HG03066 (cell line): ENCODE data around the gene SHFL.

Experiments used
- ATAC-seq: cut with Tn5 transposase; IDR thresholded peaks from one replicate; pipeline ENCODE4 v1.9.1; 2021; ENCODE audit warnings: low read depth; ENCODE audit not compliant: unreplicated experiment

Gene SHFL

DNA sequence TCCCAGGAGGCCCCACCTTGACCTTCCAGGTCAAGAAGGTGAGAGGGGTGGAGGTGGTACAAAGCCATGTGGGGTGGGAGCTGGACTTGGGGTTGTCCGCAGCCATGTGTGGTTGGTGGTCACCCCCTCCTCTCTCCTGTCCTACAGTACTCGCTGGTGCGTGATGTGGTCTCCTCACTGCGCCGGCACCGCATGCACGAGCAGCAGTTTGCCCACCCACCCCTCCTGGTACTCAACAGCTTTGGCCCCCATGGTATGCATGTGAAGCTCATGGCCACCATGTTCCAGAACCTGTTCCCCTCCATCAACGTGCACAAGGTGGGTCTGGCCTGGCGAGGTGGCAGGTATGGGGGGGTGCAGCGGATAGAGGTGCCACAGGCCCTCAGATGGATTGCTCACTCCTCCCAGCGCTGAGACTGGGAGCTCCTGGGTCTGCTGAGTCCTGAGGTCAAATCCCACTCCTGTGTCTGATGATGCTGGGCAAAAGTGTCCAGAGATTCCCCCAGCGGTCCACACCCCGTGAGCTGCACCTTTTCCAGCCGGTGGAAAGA is 21.8 kb downstream of the SHFL start:
- ATAC-seq: no peak

DNA sequence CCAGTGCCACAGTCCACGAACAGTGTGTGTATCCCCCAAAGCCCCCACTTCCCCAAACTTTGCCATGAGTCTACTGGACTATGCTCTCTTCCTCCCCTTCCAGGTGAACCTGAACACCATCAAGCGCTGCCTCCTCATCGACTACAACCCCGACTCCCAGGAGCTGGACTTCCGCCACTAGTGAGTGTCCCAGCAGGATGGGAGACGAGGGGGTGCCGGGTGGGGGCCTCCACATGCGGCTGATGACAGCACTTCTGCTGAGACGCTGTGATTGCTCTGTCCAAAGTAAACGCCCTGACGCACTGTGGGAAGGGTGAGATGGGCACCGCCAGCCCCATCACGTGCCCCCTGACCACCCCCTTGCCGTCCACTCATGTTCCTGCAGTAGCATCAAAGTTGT is 23.4 kb downstream of the SHFL start:
- ATAC-seq: no peak

DNA sequence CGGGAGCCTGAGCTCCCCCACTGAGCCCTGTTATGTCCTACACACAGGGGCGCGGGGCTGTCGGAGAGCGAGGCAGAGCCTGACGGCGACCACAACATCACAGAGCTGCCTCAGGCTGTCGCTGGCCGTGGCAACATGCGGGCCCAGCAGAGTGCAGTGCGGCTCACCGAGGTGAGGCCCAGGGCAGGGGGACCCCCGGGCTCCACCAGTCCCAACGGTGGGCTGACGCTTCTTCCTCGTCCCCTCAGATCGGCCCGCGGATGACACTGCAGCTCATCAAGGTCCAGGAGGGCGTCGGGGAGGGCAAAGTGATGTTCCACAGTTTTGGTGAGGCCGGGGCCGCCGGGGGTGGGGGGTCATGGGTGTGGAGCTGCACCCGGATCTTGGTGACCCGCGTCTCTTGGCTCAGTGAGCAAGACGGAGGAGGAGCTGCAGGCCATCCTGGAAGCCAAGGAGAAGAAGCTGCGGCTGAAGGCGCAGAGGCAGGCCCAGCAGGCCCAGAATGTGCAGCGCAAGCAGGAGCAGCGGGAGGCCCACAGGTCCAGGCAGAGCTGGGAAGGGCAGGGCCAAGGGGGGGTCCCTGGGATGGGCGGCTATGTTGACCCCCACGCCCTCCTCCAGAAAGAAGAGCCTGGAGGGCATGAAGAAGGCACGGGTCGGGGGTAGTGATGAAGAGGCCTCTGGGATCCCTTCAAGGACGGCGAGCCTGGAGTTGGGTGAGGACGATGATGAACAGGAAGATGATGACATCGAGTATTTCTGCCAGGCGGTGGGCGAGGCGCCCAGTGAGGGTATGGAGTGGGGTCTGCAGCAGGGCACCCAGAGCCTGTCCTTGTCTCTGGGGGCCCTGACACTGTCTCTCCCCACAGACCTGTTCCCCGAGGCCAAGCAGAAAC is 24.2 kb downstream of the SHFL start:
- no peak for ATAC-seq

- ATAC-seq: no peak
Measured at GRCh38 chr19:10110972-10111317, 24.8 kb downstream of the SHFL start.

DNA sequence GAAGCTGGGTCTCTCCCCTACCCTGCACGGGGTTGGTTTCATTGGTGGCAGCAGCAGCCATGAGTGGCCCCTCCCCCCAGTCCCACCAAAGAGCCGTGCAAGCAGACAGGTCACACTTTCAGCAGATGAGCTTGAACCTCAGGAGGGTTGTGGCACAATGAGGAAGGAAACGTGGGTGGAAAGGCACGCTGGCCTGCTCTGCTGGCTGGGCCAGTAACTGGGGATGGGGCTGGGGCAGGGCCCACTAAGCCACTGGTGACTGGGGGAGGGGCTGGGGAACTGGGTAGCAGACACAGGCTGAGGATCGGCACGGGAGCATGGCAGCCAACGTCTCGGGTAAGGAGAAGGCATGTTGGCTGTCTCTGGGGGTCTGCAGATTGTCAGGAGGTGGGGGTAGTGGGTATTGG is 25.3 kb downstream of the SHFL start, which contains the start of gene P2RY11:
TSS of gene P2RY11 (plus strand) at position 289 of the 407 bp plus-strand sequence. CDS start at position 318, 29 bp downstream.
- ATAC-seq: no peak

GRCh38 chr19:10112037-10112761 is 26.1 kb downstream of the SHFL start:
- ATAC-seq: no peak

- no peak for ATAC-seq
Measured at GRCh38 chr19:10112895-10113591, 26.9 kb downstream of the SHFL start.

GRCh38 chr19:10113592-10113963 is 27.5 kb downstream of the SHFL start:
- no peak for ATAC-seq

GRCh38 chr19:10113964-10114650 is 28.0 kb downstream of the SHFL start:
- no peak for ATAC-seq

DNA sequence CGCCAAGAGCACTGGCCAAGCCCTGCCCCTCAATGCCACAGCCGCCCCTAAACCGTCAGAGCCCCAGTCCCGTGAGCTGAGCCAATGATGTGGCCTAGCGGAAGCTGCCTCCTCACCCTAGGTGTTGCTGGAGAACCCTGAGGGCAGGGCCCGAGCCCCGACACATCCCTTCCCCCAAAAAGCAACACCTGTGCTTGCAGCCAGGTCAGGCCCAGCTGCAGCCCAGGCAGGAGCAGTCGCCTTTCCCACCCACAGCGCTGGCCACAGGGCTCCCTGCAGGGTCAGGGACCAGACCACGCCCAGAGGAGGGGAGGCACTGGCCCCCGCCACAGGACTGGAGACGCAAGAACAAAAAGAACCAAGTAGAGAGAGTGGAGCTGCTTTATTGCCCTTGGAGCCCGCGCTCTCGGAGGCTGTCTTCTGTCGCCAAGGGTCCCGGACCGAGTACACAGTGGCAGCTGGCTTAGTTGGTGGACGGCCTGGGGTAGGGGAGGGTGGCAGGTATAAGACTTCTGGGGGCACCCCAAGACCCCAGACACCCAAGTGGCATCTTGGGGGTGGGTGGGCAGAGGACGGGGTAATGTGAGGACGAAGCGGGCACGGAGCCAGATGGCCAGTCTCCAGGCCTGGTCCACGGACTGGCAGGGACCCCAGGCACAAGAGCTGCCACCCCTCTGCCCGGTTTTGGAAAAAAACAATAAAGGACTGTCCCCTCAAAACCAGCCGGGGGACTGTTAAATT is 28.7 kb downstream of the SHFL start:
- no peak for ATAC-seq

GRCh38 chr19:10115392-10116084 is 29.4 kb downstream of the SHFL start:
- ATAC-seq: no peak

GRCh38 chr19:10116085-10116865 is 30.2 kb downstream of the SHFL start:
- ATAC-seq: no peak

DNA sequence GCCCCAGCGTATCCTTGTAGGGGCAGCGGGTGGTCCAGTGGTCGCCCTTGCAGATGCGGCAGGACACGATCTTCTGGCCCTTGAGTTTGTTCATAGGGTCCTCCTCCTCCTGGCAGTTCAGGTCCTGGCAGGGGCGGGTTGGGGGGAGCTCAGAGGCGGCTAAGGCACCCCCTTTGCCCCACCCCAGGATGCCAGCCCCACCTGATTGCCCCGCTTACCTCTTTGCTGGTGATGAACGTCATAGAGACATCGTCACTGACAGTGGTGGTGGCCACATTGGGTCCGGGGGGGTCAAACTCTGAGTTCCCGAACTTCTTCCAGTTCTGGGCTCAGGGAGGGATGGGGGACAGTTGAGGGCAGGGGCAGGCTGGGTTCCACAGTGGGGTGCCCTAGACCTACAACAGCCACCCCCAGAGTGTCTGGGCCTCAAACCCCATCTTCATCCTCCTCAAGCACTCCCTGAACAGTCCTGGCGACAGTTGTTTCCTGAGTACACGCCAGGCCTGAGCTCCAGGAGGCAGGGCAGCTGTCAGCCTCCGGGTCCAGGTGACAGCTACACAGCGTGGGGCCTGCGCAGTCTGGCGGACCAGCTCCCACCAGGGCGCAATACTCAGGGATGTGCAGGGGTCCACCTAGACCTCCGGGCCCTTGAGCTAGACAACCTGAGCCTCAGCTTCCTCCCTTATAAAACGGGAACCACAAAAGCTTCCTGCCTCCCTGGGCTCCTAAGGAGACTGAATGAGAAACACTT is 30.9 kb downstream of the SHFL start:
- no peak for ATAC-seq

DNA sequence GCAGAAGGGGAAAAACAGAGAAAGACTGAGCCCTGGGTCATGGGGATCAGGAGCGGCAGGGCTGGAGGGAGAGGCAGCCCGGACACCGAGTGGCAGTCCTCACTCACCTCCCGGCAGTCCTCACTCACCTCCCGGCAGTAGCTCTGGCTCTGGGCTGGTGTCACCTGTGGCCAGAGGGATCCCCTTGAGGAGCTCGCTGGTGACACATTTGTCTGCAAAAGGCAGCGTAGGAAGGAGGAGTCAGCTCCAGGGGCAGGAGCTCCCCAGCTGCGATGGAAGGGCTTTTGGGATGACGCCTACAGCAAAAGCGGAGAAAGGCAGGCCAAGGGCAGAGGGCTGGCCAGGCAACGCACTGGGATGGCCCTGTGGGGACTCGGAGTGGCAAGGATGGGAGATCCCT is 32.8 kb downstream of the SHFL start:
- ATAC-seq: no peak

DNA sequence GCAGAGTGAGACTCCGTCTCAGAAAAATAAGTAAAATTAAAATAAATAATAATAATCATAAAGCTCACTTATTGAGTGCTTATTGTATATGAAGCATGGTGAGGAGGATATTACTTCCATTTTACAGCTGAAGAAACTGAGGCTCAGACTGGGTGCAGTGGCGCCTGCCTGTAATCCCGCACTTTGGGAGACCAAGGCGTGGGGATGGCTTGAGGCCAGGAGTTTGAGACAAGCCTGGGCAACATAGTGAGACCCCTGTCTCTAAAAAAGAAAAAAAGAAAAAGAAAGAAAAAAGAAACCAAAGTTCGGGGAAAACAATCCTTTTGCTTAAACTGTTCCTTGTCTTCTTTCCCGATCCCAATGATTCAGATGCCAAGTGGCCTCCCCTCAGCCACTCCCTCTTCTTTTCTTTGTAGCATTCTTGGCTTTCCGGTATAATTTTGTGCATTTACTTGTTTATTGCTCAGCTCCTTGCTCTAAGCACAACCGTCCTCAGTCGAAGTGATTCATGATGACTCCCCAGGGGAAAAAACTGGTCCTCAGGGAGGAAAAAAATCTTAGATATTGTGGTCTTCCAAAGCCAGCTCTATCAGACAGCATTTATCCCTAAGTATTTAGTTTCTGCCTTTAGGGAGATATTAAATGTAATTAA is 34.5 kb downstream of the SHFL start:
- no peak for ATAC-seq

GRCh38 chr19:10122045-10122444 is 35.9 kb downstream of the SHFL start:
- no peak for ATAC-seq

DNA sequence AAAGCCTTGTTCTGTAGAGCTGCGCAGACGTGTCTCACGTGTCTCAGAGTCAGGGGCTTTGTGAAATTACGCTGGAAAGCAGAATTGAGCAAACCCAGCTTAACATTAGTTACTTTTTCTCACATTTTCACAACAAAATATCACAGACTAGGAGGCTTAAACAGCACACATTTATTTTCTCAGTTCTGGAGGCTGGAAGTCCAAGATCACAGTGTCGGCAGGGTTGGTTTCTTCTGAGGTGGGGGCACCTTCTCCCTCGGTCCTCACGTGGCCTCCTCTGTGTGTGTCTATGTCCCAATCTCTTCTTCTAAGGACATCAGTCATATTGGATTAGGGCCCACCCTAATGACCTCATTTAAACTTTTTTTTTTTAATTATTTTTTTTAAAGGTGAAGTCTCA is 38.3 kb downstream of the SHFL start:
- no peak for ATAC-seq
